ENCODE data around the gene SLC15A4.

The SLC15A4 gene

GRCh38 chr12:128745772-128746689 lies 77.7 kb downstream of the SLC15A4 start:
- H3K56ac ChIP-seq (ENCODE audit: low read length) = no peak overlapping the region
- no peak overlapping the region for H2BK120ac ChIP-seq (ENCODE audit: low read depth, low read length)
- no peaks in the 10 kb centered on the region for H3K36me3 ChIP-seq (ENCODE audit: control insufficient read depth, insufficient read depth, low read length)
- H3K4me3 ChIP-seq (ENCODE audit: low read length) = no peak overlapping the region
- H3K79me2 ChIP-seq (ENCODE audit: control insufficient read depth, insufficient read depth, low read length) = no peaks in the 10 kb centered on the region
- H3K79me1 ChIP-seq (ENCODE audit: low read length) = no peaks in the 10 kb centered on the region
- H3K4me1 ChIP-seq (ENCODE audit: control insufficient read depth, low read depth, low read length) = no peaks in the 10 kb centered on the region
- no peak overlapping the region for H2BK15ac ChIP-seq (replicated peaks; ENCODE audit: low read depth)
- no peak overlapping the region for H4K5ac ChIP-seq (ENCODE audit: low read length)
- no peak overlapping the region for H3K4me2 ChIP-seq (ENCODE audit: low read length)
- WGBS (ENCODE audit: extremely low coverage, insufficient coverage, low lambda C conversion rate) = no CpG with 5 or more reads among the region's 11 CpGs
- H3K27me3 ChIP-seq (ENCODE audit: insufficient read depth, low read length, poor library complexity) = no peaks in the 10 kb centered on the region
- no peak overlapping the region for H4K8ac ChIP-seq (ENCODE audit: low read depth, low read length)
- H2AK5ac ChIP-seq (ENCODE audit: low read length) = no peak overlapping the region
- no peak for DNase-seq
- H3K9ac ChIP-seq (ENCODE audit: low read length) = no peak overlapping the region
- no peak overlapping the region for H3K18ac ChIP-seq (ENCODE audit: low read length)
- no peak overlapping the region for H2BK5ac ChIP-seq (ENCODE audit: low read length)
- no peak overlapping the region for H3K4ac ChIP-seq (ENCODE audit: low read depth, low read length)
- no peak overlapping the region for H3K27ac ChIP-seq (ENCODE audit: low read depth, low read length)
- H3K23ac ChIP-seq (ENCODE audit: low read length) = no peak overlapping the region

GRCh38 chr12:128743916-128744315 lies 79.8 kb downstream of the SLC15A4 start:
- Histone ChIP-seq H3K56ac (ENCODE audit: low read length) (no peak overlapping the region), H3K27me3 (ENCODE audit: insufficient read depth, low read length, poor library complexity) (no peaks in the 10 kb centered on the region), H3K36me3 (ENCODE audit: control insufficient read depth, insufficient read depth, low read length) (no peaks in the 10 kb centered on the region), H3K4me1 (ENCODE audit: control insufficient read depth, low read depth, low read length) (no peaks in the 10 kb centered on the region), H3K4me2 (ENCODE audit: low read length) (no peak overlapping the region), H3K4ac (ENCODE audit: low read depth, low read length) (no peak overlapping the region), H3K9ac (ENCODE audit: low read length) (no peak overlapping the region), H4K8ac (ENCODE audit: low read depth, low read length) (no peak overlapping the region), H3K23ac (ENCODE audit: low read length) (no peak overlapping the region), H2BK120ac (ENCODE audit: low read depth, low read length) (no peak overlapping the region), H2BK15ac (replicated peaks; ENCODE audit: low read depth) (no peak overlapping the region), H3K27ac (ENCODE audit: low read depth, low read length) (no peak overlapping the region), H2BK5ac (ENCODE audit: low read length) (no peak overlapping the region), H3K4me3 (ENCODE audit: low read length) (no peak overlapping the region), H3K79me1 (ENCODE audit: low read length) (no peaks in the 10 kb centered on the region), H4K5ac (ENCODE audit: low read length) (no peak overlapping the region), H2AK5ac (ENCODE audit: low read length) (no peak overlapping the region), H3K18ac (ENCODE audit: low read length) (no peak overlapping the region), H3K79me2 (ENCODE audit: control insufficient read depth, insufficient read depth, low read length) (no peaks in the 10 kb centered on the region)
- DNase-seq = no peak
- no CpG with 5 or more reads among the region's 7 CpGs for WGBS (ENCODE audit: extremely low coverage, insufficient coverage, low lambda C conversion rate)
